Measurements from ENCODE around the gene BTG4.

BTG4 gene

GRCh38 chr11:111494040-111494439 lies 18.1 kb downstream of the BTG4 start:
- no peak for DNase-seq (ENCODE audit: low read depth)

- no peak for DNase-seq (ENCODE audit: low read depth)
Measured at GRCh38 chr11:111490496-111490895, 21.7 kb downstream of the BTG4 start.

- no peak for DNase-seq (ENCODE audit: low read depth)
Measured at GRCh38 chr11:111483431-111483830, 28.8 kb downstream of the BTG4 start.

- DNase-seq (ENCODE audit: low read depth), result no peak
Measured at GRCh38 chr11:111479666-111480065, 32.5 kb downstream of the BTG4 start.

- DNase-seq (ENCODE audit: low read depth), result no peak
Measured at GRCh38 chr11:111477898-111478297, 34.3 kb downstream of the BTG4 start.

- DNase-seq (ENCODE audit: low read depth), result no peak
Measured at GRCh38 chr11:111476956-111477355, 35.2 kb downstream of the BTG4 start.

GRCh38 chr11:111476366-111476765 lies 35.8 kb downstream of the BTG4 start:
- no peak for DNase-seq (ENCODE audit: low read depth)

- DNase-seq (ENCODE audit: low read depth), result no peak
Measured at GRCh38 chr11:111474432-111474831, 37.8 kb downstream of the BTG4 start.

GRCh38 chr11:111472228-111472627 lies 40.0 kb downstream of the BTG4 start:
- no peak for DNase-seq (ENCODE audit: low read depth)

- no peak for DNase-seq (ENCODE audit: low read depth)
Measured at GRCh38 chr11:111469200-111469599, 43.0 kb downstream of the BTG4 start.

- DNase-seq (ENCODE audit: low read depth), result no peak
Measured at GRCh38 chr11:111466615-111467014, 45.6 kb downstream of the BTG4 start.

- no peak for DNase-seq (ENCODE audit: low read depth)
Measured at GRCh38 chr11:111465400-111465799, 46.8 kb downstream of the BTG4 start.

GRCh38 chr11:111463276-111463675 lies 48.9 kb downstream of the BTG4 start:
- DNase-seq (ENCODE audit: low read depth), result no peak

GRCh38 chr11:111462329-111462728 lies 49.9 kb downstream of the BTG4 start:
- no peak for DNase-seq (ENCODE audit: low read depth)

- DNase-seq (ENCODE audit: low read depth), result no peak
Measured at GRCh38 chr11:111461460-111462235, 50.5 kb downstream of the BTG4 start.

- DNase-seq (ENCODE audit: low read depth), result no peak
Measured at GRCh38 chr11:111460856-111461255, 51.3 kb downstream of the BTG4 start.

GRCh38 chr11:111460340-111460739 lies 51.8 kb downstream of the BTG4 start:
- no peak for DNase-seq (ENCODE audit: low read depth)

GRCh38 chr11:111459506-111460270 lies 52.5 kb downstream of the BTG4 start:
- no peak for DNase-seq (ENCODE audit: low read depth)

GRCh38 chr11:111457731-111458368 lies 54.3 kb downstream of the BTG4 start:
- no peak for DNase-seq (ENCODE audit: low read depth)

- DNase-seq (ENCODE audit: low read depth), result no peak
Measured at GRCh38 chr11:111456859-111457730, 55.1 kb downstream of the BTG4 start.

- no peak for DNase-seq (ENCODE audit: low read depth)
Measured at GRCh38 chr11:111456086-111456858, 55.9 kb downstream of the BTG4 start.

Measured in activated T-cell treated with anti-CD3 and anti-CD28 coated beads for 48 hours (primary cell).